Stimulated activated CD4-positive, alpha-beta T cell treated with anti-CD3 and anti-CD28 coated beads, Interleukin-1b, Interleukin-23, amount 100 ng/mL, for 1 hour (primary cell): Measurements from ENCODE around the gene PSMD13.

Experiments
- DNase-seq, 2 donors: peaks; one replicate each; pipeline ENCODE4 v3.0.0-alpha.2; 2020; ENCODE audit warnings: low read depth in 2 of 2

The PSMD13 gene

GRCh38 chr11:299081-299891, 62.5 kb downstream of the PSMD13 start, which contains the start of gene IFITM5:
TSS of gene IFITM5 (minus strand) at chr11:299526. CDS start at chr11:299490, 36 bp downstream.
- no peak for DNase-seq

DNA sequence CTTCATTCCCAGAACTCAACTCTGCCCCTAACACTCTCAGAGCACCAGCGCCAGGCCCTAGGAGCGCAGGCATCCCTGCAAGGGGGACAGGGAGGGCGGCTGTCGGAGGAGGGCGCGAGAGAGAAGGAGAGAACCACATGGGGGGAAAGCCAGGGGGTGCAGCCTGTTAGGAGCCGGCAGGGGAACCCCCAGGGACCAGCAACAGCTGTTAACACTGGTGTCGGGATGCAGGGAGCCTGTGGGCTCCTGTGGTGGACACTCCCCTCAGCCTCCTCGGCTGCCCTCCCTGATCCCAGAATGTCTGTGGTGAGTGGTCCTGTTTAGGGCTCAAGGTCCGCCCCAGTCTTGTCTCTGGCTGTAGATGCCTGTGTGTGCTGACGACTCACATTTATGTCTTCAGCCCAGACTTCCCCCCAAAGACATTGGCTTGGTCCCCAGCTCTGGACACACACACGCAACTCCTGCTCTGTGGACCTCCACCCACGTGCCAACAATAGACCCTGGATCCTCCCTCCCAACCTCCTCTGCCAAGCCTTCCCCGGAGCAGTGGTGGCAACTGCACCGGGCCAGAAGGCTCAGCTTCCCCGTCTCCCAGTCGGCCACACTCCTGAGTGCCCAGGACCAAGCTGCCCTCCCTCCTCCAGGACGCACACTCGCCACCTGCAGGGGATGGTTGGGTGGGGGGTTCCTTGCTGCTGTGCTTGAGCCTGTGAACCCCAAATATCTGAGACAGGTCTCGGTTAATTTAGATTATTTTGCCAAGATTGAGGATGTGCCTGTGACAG, 63.4 kb downstream of the PSMD13 start:
- no peak for DNase-seq
